Activated CD4-positive, alpha-beta T cell treated with anti-CD3 and anti-CD28 coated beads for 36 hours (primary cell): Measurements from ENCODE around the gene ABCG2. TPM values are rescaled to one million over a fixed set of nuclear protein-coding genes. Genes with fewer than 3 reads are reported as not detected.
"Not testable (repeated sequence)": the region's sequence is repeated elsewhere in the genome, so short reads cannot be mapped to it uniquely, and the experiment has no call there.

ENCODE experiments used
- ATAC-seq: fragments of 200-7000 bp; cut with Tn5 transposase; one replicate; pipeline ENCODE4 v1.10.0; 2021; ENCODE audit warnings: mild to moderate bottlenecking, moderate library complexity
- CTCF ChIA-PET: fragments of 350-600 bp; sonication (Branson Sonifier 250); formaldehyde crosslinking; loops from one replicate; lab custom pipeline; 2021; ENCODE audit warnings: antibody characterized with exemption; lab: Charles Lee
- POLR2A ChIA-PET: fragments of 350-600 bp; sonication (Branson Sonifier 250); formaldehyde crosslinking; loops from one replicate; lab custom pipeline; 2021; ENCODE audit warnings: antibody characterized with exemption, inconsistent platforms; lab: Charles Lee
- DNase-seq: peaks from one replicate; pipeline ENCODE4 v3.0.0-alpha.2; 2020
- H3K27ac Mint-ChIP-seq: one replicate; pipeline ENCODE4 v1.8.0; 2021; ENCODE audit warnings: mixed read lengths
- H3K27me3 Mint-ChIP-seq: one replicate; pipeline ENCODE4 v1.8.0; 2021; ENCODE audit warnings: mixed read lengths
- H3K36me3 Mint-ChIP-seq: one replicate; pipeline ENCODE4 v1.8.0; 2021; ENCODE audit warnings: low read depth, mixed read lengths
- H3K4me1 Mint-ChIP-seq: one replicate; pipeline ENCODE4 v1.8.0; 2021; ENCODE audit warnings: mixed read lengths
- H3K4me3 Mint-ChIP-seq: one replicate; pipeline ENCODE4 v1.8.0; 2021; ENCODE audit warnings: mild to moderate bottlenecking, moderate library complexity, mixed read lengths
- H3K9me3 Mint-ChIP-seq: one replicate; pipeline ENCODE4 v1.8.0; 2021; ENCODE audit warnings: low read depth, mixed read lengths
- intact Hi-C, 2 experiments: fragments of 100-400 bp; cut with DNase I in 1 of 2; cut with micrococcal nuclease in 1 of 2; formaldehyde crosslinking; loops; one replicate each; pipeline versions ENCODE4 v1.14.2 to v1.15.1; 2022 to 2024; cut with DNase I, micrococcal nuclease
- total RNA-seq, 2 experiments: library from RNA; stranded (reverse); gene quantifications; one replicate each; pipeline ENCODE4 v1.2.3, GENCODE V29; 2021

The ABCG2 gene
- total RNA-seq, 2 experiments from 2014 or later = 0.33 to 0.39 TPM

DNA sequence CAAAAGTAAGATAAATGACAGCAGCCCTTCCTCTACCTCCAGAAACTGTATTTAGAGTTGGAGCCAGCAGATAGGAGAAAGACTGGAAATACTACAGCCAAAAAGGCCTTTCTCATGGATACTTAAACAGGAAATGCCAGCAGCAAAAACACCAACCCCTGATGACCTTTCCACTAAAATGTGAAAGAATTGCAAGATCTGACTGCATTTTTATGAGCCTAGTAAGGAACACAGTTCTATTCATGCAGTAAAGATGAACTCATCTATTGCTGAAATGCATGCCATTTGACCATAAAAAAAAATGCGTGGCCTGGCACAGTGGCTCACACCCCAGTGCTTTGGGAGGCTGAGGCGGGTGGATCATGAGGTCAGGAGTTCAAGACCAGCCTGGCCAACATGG, 19.9 kb downstream of the ABCG2 start:
- ATAC-seq = no peak
- H3K9me3 Mint-ChIP-seq = no peaks in the 10 kb centered on the region
- POLR2A ChIA-PET = no interaction called here

GRCh38 chr4:88137112-88137511, 21.3 kb downstream of the ABCG2 start:
- Mint-ChIP-seq H3K9me3 (no peaks in the 10 kb centered on the region), H3K4me1 (no peaks in the 10 kb centered on the region), H3K36me3 (no peaks in the 10 kb centered on the region), H3K4me3 (no peak overlapping the region), H3K27ac (no peak overlapping the region), H3K27me3 (peaks cover 5% of the 10 kb centered on the region)
- intact Hi-C loops = no loop called here
- ChIA-PET POLR2A (no interaction called here), CTCF (no interaction called here)
- ATAC-seq (no peak), DNase-seq (no peak)

More for the DNA sequence above, 19.9 kb downstream of the ABCG2 start:
- no peak for DNase-seq
- no peak overlapping the region for H3K4me3 Mint-ChIP-seq
- no peaks in the 10 kb centered on the region for H3K4me1 Mint-ChIP-seq
- H3K27ac Mint-ChIP-seq = no peak overlapping the region
- intact Hi-C loops = no loop called here
- peaks cover 3% of the 10 kb centered on the region for H3K27me3 Mint-ChIP-seq
- CTCF ChIA-PET = interaction anchor here (0.8 kb wide), 1 partner anchor 30 kb away, joined by 3 read pairs; no protein-coding TSS in a partner anchor
- no peaks in the 10 kb centered on the region for H3K36me3 Mint-ChIP-seq

DNA sequence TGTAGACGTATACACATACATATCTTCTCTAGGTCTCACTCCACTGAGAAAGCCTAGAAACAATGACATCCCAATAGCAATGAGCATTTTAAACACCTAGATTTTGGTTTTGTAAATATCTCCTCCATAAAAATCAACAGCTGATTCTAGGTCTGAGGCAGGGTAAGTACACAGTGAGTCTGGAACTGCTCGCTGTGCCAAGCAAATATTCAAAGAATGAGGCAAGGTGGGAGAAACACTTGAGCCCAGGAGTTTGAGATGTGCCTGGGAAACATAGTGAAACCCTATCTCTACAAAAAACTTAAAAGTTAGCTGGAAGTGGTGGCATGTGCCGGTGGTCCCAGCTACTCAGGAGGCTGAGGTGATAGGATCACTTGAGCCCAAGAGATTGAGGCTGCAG, 22.2 kb downstream of the ABCG2 start:
- intact Hi-C loops = no loop called here
- H3K36me3 Mint-ChIP-seq = no peaks in the 10 kb centered on the region
- no peak overlapping the region for H3K4me3 Mint-ChIP-seq
- H3K27ac Mint-ChIP-seq = no peak overlapping the region
- no peak for DNase-seq
- peaks cover 5% of the 10 kb centered on the region for H3K27me3 Mint-ChIP-seq
- ChIA-PET CTCF (no interaction called here), POLR2A (no interaction called here)
- ATAC-seq = no peak
- no peaks in the 10 kb centered on the region for H3K9me3 Mint-ChIP-seq
- H3K4me1 Mint-ChIP-seq = no peaks in the 10 kb centered on the region

DNA sequence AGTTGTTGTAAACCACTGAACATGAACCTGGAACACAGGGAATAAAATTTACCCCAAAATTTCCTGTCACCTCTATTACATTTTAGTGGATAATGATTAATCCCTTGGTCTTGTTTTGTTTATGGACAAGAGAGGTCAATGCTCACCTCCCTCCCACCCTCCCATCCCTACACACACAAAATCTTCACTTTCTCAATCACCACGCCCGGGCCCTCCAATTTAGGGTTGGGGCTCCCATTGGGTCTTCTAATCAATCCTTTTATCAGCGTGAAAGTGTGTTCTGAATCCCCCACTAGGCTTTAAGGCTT, 23.1 kb downstream of the ABCG2 start:
- DNase-seq (no peak), ATAC-seq (no peak)
- H3K27me3 Mint-ChIP-seq = peaks cover 9% of the 10 kb centered on the region
- no peaks in the 10 kb centered on the region for H3K4me1 Mint-ChIP-seq
- H3K4me3 Mint-ChIP-seq = no peak overlapping the region
- ChIA-PET POLR2A (no interaction called here), CTCF (no interaction called here)
- no peaks in the 10 kb centered on the region for H3K9me3 Mint-ChIP-seq
- no peak overlapping the region for H3K27ac Mint-ChIP-seq
- H3K36me3 Mint-ChIP-seq = no peaks in the 10 kb centered on the region
- intact Hi-C loops = no loop called here

- Mint-ChIP-seq H3K9me3 (no peaks in the 10 kb centered on the region), H3K27ac (no peak overlapping the region), H3K27me3 (peaks cover 9% of the 10 kb centered on the region), H3K36me3 (no peaks in the 10 kb centered on the region), H3K4me1 (no peaks in the 10 kb centered on the region), H3K4me3 (no peak overlapping the region)
- DNase-seq = no peak
- ATAC-seq = no peak
- intact Hi-C loops = no loop called here
- ChIA-PET CTCF (no interaction called here), POLR2A (no interaction called here)
Measured at GRCh38 chr4:88134536-88135355, 23.7 kb downstream of the ABCG2 start.

- CTCF ChIA-PET = no interaction called here
- ATAC-seq = no peak
- Mint-ChIP-seq H3K27ac (no peak overlapping the region), H3K36me3 (no peaks in the 10 kb centered on the region), H3K27me3 (peaks cover 9% of the 10 kb centered on the region), H3K4me1 (no peaks in the 10 kb centered on the region), H3K9me3 (no peaks in the 10 kb centered on the region), H3K4me3 (no peak overlapping the region)
- intact Hi-C loops = no loop called here
- no peak for DNase-seq
- POLR2A ChIA-PET = no interaction called here
Measured at GRCh38 chr4:88134111-88134510, 24.3 kb downstream of the ABCG2 start.

- Mint-ChIP-seq H3K4me1 (no peaks in the 10 kb centered on the region), H3K27ac (no peak overlapping the region), H3K27me3 (peaks cover 6% of the 10 kb centered on the region), H3K36me3 (no peaks in the 10 kb centered on the region), H3K9me3 (no peaks in the 10 kb centered on the region), H3K4me3 (no peak overlapping the region)
- intact Hi-C loops = no loop called here
- no peak for DNase-seq
- ChIA-PET CTCF (interaction anchor here (1.2 kb wide), 1 partner anchor 13 kb away, joined by 3 read pairs; no protein-coding TSS in a partner anchor), POLR2A (interaction anchor here (0.6 kb wide), 1 partner anchor 58 kb away, joined by 4 read pairs; no protein-coding TSS in a partner anchor)
- ATAC-seq = no peak
Measured at GRCh38 chr4:88130544-88131305, 27.7 kb downstream of the ABCG2 start.

DNA sequence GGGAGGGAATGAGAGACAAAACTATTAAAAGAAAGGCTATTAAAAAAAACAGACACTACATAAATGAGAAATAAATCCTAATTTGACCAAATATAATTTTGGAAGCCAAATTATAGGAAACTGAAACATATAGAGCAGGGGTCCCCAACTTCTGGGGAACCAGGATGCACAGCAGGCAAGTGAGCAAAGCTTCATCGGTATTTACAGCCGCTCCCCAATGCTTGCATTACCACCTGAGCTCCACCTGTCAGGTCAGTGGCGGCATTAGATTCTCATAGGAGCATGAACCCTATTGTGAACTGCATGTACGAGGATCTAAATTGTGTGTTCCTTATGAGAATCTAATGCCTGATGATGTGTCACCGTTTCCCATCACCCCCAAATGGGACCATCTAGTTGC, 28.4 kb downstream of the ABCG2 start:
- Mint-ChIP-seq H3K27me3 (peaks cover 6% of the 10 kb centered on the region), H3K27ac (no peak overlapping the region), H3K36me3 (no peaks in the 10 kb centered on the region), H3K4me1 (no peaks in the 10 kb centered on the region), H3K4me3 (no peak overlapping the region), H3K9me3 (no peaks in the 10 kb centered on the region)
- no peak for DNase-seq
- POLR2A ChIA-PET = no interaction called here
- ATAC-seq = no peak
- CTCF ChIA-PET = interaction anchor here (1.2 kb wide), 1 partner anchor 14 kb away, joined by 3 read pairs; no protein-coding TSS in a partner anchor
- intact Hi-C loops = no loop called here

- ATAC-seq, CTCF ChIA-PET, H3K36me3 Mint-ChIP-seq, H3K27me3 Mint-ChIP-seq, H3K27ac Mint-ChIP-seq, H3K4me1 Mint-ChIP-seq, DNase-seq, POLR2A ChIA-PET, intact Hi-C loops, H3K4me3 Mint-ChIP-seq: not testable (repeated sequence)
- peaks cover 13% of the 10 kb centered on the region for H3K9me3 Mint-ChIP-seq
Measured at GRCh38 chr4:88122260-88122659, 36.2 kb downstream of the ABCG2 start.

- Mint-ChIP-seq H3K27me3 (peaks cover 5% of the 10 kb centered on the region), H3K9me3 (peaks cover 13% of the 10 kb centered on the region), H3K27ac (no peak overlapping the region), H3K4me3 (no peak overlapping the region), H3K4me1 (no peaks in the 10 kb centered on the region), H3K36me3 (peaks cover 9% of the 10 kb centered on the region)
- ATAC-seq (no peak), DNase-seq (no peak)
- intact Hi-C loops = no loop called here
- ChIA-PET CTCF (interaction anchor here (0.8 kb wide), 1 partner anchor 10 kb away, joined by 4 read pairs; no protein-coding TSS in a partner anchor), POLR2A (no interaction called here)
Measured at GRCh38 chr4:88119943-88120342, 38.5 kb downstream of the ABCG2 start.

- Mint-ChIP-seq H3K4me3 (no peak overlapping the region), H3K27ac (no peak overlapping the region), H3K4me1 (no peaks in the 10 kb centered on the region), H3K9me3 (peaks cover 12% of the 10 kb centered on the region), H3K27me3 (no peaks in the 10 kb centered on the region), H3K36me3 (peaks cover 6% of the 10 kb centered on the region)
- CTCF ChIA-PET = no interaction called here
- intact Hi-C loops = no loop called here
- ATAC-seq (no peak), DNase-seq (no peak)
- POLR2A ChIA-PET = no interaction called here
Measured at GRCh38 chr4:88115587-88115986, 42.9 kb downstream of the ABCG2 start.

GRCh38 chr4:88112856-88113255, 45.6 kb downstream of the ABCG2 start:
- H3K27me3 Mint-ChIP-seq = no peaks in the 10 kb centered on the region
- no peaks in the 10 kb centered on the region for H3K9me3 Mint-ChIP-seq
- POLR2A ChIA-PET = no interaction called here
- no peak for ATAC-seq
- H3K27ac Mint-ChIP-seq = no peak overlapping the region
- intact Hi-C loops = no loop called here
- H3K36me3 Mint-ChIP-seq = no peaks in the 10 kb centered on the region
- DNase-seq = no peak
- no peaks in the 10 kb centered on the region for H3K4me1 Mint-ChIP-seq
- no peak overlapping the region for H3K4me3 Mint-ChIP-seq
- CTCF ChIA-PET = no interaction called here
